Fibroblast of mammary gland (primary cell): ENCODE results near the gene LRRC61.

ENCODE experiments used
- DNase-seq: peaks from one replicate; pipeline ENCODE4 v3.0.0-alpha.2; 2010; ENCODE audit warnings: low read depth
- H3K4me3 ChIP-seq: 2 replicates; pipeline ENCODE4 v1.5.1; 2011; ENCODE audit warnings: low read depth, mild to moderate bottlenecking, low read length, moderate library complexity; ENCODE audit not compliant: control insufficient read depth
- TF ChIP-seq, protein P1 (sequence below): conservative IDR thresholded peaks from 2 replicates; pipeline ENCODE4 v1.5.1; 2011; ENCODE audit warnings: low read depth, low read length, inconsistent platforms; ENCODE audit not compliant: control insufficient read depth, insufficient read depth

LRRC61 gene

DNA sequence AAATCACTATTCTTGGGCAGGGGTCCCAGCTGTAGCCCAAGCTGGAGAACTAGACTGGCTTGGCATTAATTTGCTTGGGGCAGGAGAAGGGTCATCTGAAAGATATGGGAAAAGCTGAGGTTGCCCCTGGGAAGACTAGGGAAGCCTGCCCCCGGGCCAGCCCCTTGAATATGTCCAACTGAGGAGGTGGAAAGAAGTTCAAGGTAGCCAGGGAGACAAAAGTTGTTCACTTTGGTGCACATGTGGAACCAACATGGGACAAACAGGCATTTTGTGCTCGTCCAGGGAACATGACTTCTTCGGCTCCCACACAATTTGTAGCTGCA, 1.4 kb upstream of the LRRC61 start:
- TF ChIP-seq, protein P1, sequence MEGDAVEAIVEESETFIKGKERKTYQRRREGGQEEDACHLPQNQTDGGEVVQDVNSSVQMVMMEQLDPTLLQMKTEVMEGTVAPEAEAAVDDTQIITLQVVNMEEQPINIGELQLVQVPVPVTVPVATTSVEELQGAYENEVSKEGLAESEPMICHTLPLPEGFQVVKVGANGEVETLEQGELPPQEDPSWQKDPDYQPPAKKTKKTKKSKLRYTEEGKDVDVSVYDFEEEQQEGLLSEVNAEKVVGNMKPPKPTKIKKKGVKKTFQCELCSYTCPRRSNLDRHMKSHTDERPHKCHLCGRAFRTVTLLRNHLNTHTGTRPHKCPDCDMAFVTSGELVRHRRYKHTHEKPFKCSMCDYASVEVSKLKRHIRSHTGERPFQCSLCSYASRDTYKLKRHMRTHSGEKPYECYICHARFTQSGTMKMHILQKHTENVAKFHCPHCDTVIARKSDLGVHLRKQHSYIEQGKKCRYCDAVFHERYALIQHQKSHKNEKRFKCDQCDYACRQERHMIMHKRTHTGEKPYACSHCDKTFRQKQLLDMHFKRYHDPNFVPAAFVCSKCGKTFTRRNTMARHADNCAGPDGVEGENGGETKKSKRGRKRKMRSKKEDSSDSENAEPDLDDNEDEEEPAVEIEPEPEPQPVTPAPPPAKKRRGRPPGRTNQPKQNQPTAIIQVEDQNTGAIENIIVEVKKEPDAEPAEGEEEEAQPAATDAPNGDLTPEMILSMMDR, result no peak
- no peak overlapping the region for H3K4me3 ChIP-seq
- no peak for DNase-seq

DNA sequence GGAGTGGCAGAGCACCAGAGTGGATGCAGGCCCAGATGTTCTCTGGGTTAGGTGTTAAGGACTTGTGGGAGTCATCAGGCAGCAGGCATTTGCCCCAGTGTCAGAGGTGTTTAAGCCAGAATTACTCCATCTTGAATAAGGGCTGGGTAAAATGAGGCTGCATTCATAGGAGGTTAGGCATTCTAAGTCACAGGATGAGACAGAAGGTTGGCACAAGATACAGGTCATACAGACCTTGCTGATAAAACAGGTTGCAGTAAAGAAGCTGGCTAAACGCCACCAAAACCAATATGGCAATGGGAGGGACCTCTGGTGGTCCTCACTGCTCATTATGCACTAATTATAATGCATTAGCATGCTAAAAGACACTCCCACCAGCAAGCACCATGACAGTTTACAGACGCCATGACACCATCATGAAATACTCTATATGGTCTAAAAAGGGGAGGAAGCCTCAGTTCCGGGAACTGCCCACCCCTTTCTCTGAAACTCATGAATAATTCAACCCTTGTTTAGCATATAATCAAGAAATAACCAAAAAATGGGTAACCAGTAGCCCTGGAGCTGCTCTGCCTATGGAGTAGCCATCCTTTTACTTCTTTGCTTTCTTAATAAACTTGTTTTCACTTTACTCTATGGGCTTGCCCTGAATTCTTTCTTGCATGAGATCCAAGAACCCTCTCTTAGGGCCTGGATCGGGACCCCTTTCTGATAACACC, 882 bp upstream of the LRRC61 start:
- TF ChIP-seq, protein P1, result no peak
- H3K4me3 ChIP-seq, result no peak overlapping the region
- DNase-seq, result no peak

DNA sequence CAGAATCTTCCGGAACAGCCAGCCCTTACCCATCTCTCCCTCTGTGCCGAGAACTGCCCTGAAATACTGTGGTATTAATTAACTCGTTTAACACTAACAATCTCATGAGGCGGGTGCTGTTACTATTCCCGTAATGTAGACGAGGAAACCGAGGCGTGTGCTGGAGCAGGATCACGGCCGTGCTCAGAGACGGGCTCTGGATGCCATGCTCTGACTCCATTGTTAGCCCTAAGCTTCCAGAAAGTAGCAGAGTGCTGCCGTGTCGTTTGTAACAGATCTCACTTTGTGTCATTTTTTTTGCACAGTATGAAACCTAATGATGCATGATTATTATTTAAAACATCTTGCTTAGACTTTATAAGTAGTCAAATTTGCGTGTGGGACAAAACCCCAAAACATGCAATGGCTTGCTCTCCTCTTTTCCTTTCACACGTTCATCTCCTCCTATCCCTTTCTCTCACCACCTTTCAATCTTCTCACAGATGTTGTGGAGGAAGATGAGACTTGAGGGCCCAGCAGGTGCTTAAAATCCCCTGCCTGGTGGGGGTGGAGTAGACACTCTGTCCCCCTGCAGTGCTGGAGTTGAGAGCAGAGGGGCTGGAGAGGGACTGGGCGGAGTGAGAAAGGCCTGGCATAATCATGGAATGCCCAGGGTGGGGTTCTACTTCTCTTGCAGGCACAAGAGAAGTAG, 672 bp downstream of the LRRC61 start:
- no peak overlapping the region for H3K4me3 ChIP-seq
- TF ChIP-seq, protein P1, result no peak
- DNase-seq, result no peak

DNA sequence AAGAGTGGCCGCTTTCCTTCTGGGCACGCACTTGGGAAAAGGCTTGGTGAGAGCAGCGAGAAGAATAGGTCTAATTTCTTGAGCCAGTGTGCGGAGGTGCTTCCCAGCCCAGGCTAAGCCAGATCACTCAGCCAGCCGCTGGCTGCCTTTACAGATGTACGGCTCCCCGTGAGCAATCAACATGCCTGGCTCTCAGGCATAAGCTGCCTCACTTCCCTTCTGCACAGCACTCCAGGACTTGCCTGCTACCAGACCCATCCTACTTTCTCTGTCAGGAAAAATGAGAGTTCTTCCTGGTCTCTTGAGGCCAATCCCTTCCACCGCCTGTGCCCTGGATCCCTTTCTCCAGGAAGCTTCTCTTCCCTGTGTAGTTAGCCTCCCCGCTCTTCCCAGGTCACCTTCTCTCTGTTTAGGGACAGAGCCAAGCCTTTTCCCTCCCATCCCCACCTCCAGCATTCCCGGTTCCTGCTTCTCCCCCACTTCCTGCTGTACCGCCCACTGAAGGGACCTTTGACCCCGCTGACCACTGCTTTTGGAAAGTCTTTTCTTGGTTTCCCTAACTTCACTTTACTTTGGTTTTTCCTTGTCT, 1.3 kb downstream of the LRRC61 start:
- no peak overlapping the region for H3K4me3 ChIP-seq
- TF ChIP-seq, protein P1, result no peak
- DNase-seq, result peak; percentile 43

DNA sequence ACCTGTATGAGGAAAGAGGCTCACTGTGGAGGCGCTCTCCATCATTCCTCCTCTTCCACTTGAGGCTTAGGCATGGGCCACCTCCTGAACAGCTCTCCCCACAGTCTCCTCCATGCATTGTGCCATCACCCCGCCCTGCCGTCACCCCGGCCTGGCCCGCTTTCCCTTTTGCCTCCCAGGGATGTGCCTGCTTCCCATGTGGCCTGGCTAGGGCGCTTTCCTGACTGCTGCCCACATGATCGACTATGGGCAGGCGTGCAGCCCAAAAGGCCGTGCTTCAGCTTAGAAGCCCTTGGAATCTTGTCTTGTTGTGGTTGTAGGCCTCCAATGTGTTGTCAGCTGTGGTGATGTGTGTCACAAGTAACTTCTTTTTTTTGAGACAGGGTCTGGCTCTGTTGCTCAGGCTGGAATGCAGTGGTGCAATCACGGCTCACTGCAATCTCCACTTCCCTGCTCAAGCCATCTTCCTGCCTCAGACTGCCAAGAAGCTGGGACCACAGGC, 2.0 kb downstream of the LRRC61 start:
- H3K4me3 ChIP-seq, result no peak overlapping the region
- TF ChIP-seq, protein P1, result no peak
- peak; percentile 26 for DNase-seq

DNA sequence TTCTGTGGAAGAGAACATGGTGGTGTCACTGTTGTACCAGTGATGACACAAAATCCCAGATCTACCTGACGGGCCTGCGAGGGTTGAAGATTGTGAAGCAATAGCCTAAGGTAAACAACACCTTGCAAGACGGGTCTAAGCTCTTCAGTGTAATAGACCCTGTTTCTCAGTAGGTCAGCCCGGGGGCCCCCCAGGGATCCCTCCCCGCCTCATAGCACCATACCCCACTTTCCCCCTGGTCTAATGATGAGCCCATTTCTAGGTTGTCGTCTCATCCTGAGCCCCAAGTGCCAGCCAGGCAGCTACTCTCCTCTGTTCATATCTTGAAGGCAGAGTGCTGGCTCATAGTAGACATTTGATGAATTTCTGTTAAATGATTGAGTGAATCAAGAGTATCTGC, 2.7 kb downstream of the LRRC61 start:
- DNase-seq, result no peak
- TF ChIP-seq, protein P1, result no peak
- H3K4me3 ChIP-seq, result no peak overlapping the region
